ENCODE results near the gene CORO1C. TPM values are rescaled to one million over a fixed set of nuclear protein-coding genes. Genes with fewer than 3 reads are reported as not detected.

CORO1C gene
- total RNA-seq, 1 experiment from 2014 or later: 195 TPM

- Histone ChIP-seq H3K4me1 (no peaks in the 10 kb centered on the region; the same call in 1 of the 2 replicates), H3K4me3 (ENCODE audit: low read depth, low read length) (no peak overlapping the region), H3K27me3 (replicated peaks; ENCODE audit: control insufficient read depth, insufficient read depth, low read length) (no peaks in the 10 kb centered on the region), H3K36me3 (ENCODE audit: control insufficient read depth, insufficient read depth, low read length) (no peaks in the 10 kb centered on the region), H3K9me3 (no peaks in the 10 kb centered on the region)
- BruUV-seq (replicated peaks): no TSS peak
- H3K4me3 Mint-ChIP-seq (ENCODE audit: unreplicated experiment): no peak overlapping the region
- no peak for TF ChIP-seq CTCF (IDR thresholded peaks at IDR 0.05; ENCODE audit: insufficient read depth in 1 of 2, low read depth in 1 of 2, low read length in 1 of 2, severe bottlenecking in 1 of 2, unreplicated experiment in 1 of 2)
- intact Hi-C loops (cut with micrococcal nuclease; ENCODE audit: unreplicated experiment): no loop called here
- no peaks in the 10 kb centered on the region for H3K9me3 Mint-ChIP-seq (ENCODE audit: unreplicated experiment)
- DNase-seq: no peak
- peaks cover 9% of the 10 kb centered on the region for H3K4me1 Mint-ChIP-seq (ENCODE audit: low read depth, unreplicated experiment)
- ChIA-PET POLR2A (no interaction called here), CTCF (no interaction called here)
- H3K27ac Mint-ChIP-seq (ENCODE audit: unreplicated experiment): peak overlapping the region; percentile 8
- no peaks in the 10 kb centered on the region for H3K36me3 Mint-ChIP-seq (ENCODE audit: insufficient read depth, unreplicated experiment)
- H3K27me3 Mint-ChIP-seq (ENCODE audit: insufficient read depth, unreplicated experiment): peaks cover 4% of the 10 kb centered on the region
These were observed 108.3 kb downstream of the CORO1C start for GRCh38 chr12:108622921-108623514.

- Mint-ChIP-seq H3K9me3 (ENCODE audit: unreplicated experiment) (no peaks in the 10 kb centered on the region), H3K4me1 (ENCODE audit: low read depth, unreplicated experiment) (peaks cover 9% of the 10 kb centered on the region), H3K27me3 (ENCODE audit: insufficient read depth, unreplicated experiment) (peaks cover 4% of the 10 kb centered on the region), H3K36me3 (ENCODE audit: insufficient read depth, unreplicated experiment) (no peaks in the 10 kb centered on the region), H3K4me3 (ENCODE audit: unreplicated experiment) (no peak overlapping the region), H3K27ac (ENCODE audit: unreplicated experiment) (peak overlapping the region; percentile 8)
- Histone ChIP-seq H3K4me1 (no peaks in the 10 kb centered on the region; the same call in 1 of the 2 replicates), H3K9me3 (no peaks in the 10 kb centered on the region), H3K36me3 (ENCODE audit: control insufficient read depth, insufficient read depth, low read length) (no peaks in the 10 kb centered on the region), H3K27me3 (replicated peaks; ENCODE audit: control insufficient read depth, insufficient read depth, low read length) (no peaks in the 10 kb centered on the region), H3K4me3 (ENCODE audit: low read depth, low read length) (no peak overlapping the region)
- TF ChIP-seq CTCF (IDR thresholded peaks at IDR 0.05; ENCODE audit: insufficient read depth in 1 of 2, low read depth in 1 of 2, low read length in 1 of 2, severe bottlenecking in 1 of 2, unreplicated experiment in 1 of 2): no peak
- DNase-seq: no peak
- intact Hi-C loops (cut with micrococcal nuclease; ENCODE audit: unreplicated experiment): no loop called here
- no TSS peak for BruUV-seq (replicated peaks)
- ChIA-PET CTCF (no interaction called here), POLR2A (no interaction called here)
These were observed 108.9 kb downstream of the CORO1C start for GRCh38 chr12:108622421-108622820.

- Mint-ChIP-seq H3K27me3 (ENCODE audit: insufficient read depth, unreplicated experiment) (peaks cover 4% of the 10 kb centered on the region), H3K36me3 (ENCODE audit: insufficient read depth, unreplicated experiment) (no peaks in the 10 kb centered on the region), H3K4me1 (ENCODE audit: low read depth, unreplicated experiment) (peaks cover 9% of the 10 kb centered on the region), H3K27ac (ENCODE audit: unreplicated experiment) (no peak overlapping the region), H3K9me3 (ENCODE audit: unreplicated experiment) (no peaks in the 10 kb centered on the region), H3K4me3 (ENCODE audit: unreplicated experiment) (no peak overlapping the region)
- DNase-seq: no peak
- intact Hi-C loops (cut with micrococcal nuclease; ENCODE audit: unreplicated experiment): no loop called here
- ChIA-PET POLR2A (no interaction called here), CTCF (no interaction called here)
- no peaks in the 10 kb centered on the region for H3K9me3 ChIP-seq
- no TSS peak for BruUV-seq (replicated peaks)
- H3K4me1 ChIP-seq: no peaks in the 10 kb centered on the region; the same call in 1 of the 2 replicates
- no peak for TF ChIP-seq CTCF (IDR thresholded peaks at IDR 0.05; ENCODE audit: insufficient read depth in 1 of 2, low read depth in 1 of 2, low read length in 1 of 2, severe bottlenecking in 1 of 2, unreplicated experiment in 1 of 2)
- no peak overlapping the region for H3K4me3 ChIP-seq (ENCODE audit: low read depth, low read length)
- no peaks in the 10 kb centered on the region for H3K27me3 ChIP-seq (replicated peaks; ENCODE audit: control insufficient read depth, insufficient read depth, low read length)
- no peaks in the 10 kb centered on the region for H3K36me3 ChIP-seq (ENCODE audit: control insufficient read depth, insufficient read depth, low read length)
These were observed 110.2 kb downstream of the CORO1C start for GRCh38 chr12:108621161-108621560.

All from Caco-2 (cell line).